ENCODE measurements around the gene SERTAD4.

DNA sequence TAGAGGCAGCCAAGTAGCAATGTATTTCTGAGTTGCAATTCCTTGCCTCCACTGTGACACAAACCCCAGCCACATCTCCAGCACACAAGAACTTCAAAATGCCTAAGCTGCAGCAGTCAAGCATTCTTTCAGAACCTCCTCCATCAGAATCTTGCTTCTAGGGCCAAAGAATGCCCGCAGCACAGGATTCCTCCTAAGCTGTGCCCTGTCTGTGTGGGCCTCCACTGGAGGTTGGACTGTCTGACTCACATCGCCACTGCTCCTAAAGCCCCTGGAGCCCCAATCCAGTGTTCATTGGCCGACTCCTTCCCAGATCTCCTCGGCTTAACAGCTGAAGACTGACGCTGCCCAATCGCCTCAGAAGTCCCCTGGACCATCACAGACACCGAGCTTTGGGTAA lies 43.2 kb upstream of the SERTAD4 start:
- TF ChIP-seq, protein P1, sequence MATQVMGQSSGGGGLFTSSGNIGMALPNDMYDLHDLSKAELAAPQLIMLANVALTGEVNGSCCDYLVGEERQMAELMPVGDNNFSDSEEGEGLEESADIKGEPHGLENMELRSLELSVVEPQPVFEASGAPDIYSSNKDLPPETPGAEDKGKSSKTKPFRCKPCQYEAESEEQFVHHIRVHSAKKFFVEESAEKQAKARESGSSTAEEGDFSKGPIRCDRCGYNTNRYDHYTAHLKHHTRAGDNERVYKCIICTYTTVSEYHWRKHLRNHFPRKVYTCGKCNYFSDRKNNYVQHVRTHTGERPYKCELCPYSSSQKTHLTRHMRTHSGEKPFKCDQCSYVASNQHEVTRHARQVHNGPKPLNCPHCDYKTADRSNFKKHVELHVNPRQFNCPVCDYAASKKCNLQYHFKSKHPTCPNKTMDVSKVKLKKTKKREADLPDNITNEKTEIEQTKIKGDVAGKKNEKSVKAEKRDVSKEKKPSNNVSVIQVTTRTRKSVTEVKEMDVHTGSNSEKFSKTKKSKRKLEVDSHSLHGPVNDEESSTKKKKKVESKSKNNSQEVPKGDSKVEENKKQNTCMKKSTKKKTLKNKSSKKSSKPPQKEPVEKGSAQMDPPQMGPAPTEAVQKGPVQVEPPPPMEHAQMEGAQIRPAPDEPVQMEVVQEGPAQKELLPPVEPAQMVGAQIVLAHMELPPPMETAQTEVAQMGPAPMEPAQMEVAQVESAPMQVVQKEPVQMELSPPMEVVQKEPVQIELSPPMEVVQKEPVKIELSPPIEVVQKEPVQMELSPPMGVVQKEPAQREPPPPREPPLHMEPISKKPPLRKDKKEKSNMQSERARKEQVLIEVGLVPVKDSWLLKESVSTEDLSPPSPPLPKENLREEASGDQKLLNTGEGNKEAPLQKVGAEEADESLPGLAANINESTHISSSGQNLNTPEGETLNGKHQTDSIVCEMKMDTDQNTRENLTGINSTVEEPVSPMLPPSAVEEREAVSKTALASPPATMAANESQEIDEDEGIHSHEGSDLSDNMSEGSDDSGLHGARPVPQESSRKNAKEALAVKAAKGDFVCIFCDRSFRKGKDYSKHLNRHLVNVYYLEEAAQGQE (IDR thresholded peaks at IDR 0.05; ENCODE audit: insufficient replicate concordance, low read depth), result no peak
- TF ChIP-seq, protein P2, sequence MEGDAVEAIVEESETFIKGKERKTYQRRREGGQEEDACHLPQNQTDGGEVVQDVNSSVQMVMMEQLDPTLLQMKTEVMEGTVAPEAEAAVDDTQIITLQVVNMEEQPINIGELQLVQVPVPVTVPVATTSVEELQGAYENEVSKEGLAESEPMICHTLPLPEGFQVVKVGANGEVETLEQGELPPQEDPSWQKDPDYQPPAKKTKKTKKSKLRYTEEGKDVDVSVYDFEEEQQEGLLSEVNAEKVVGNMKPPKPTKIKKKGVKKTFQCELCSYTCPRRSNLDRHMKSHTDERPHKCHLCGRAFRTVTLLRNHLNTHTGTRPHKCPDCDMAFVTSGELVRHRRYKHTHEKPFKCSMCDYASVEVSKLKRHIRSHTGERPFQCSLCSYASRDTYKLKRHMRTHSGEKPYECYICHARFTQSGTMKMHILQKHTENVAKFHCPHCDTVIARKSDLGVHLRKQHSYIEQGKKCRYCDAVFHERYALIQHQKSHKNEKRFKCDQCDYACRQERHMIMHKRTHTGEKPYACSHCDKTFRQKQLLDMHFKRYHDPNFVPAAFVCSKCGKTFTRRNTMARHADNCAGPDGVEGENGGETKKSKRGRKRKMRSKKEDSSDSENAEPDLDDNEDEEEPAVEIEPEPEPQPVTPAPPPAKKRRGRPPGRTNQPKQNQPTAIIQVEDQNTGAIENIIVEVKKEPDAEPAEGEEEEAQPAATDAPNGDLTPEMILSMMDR (IDR thresholded peaks at IDR 0.05; ENCODE audit: insufficient read depth, low read length), result no peak
- TF ChIP-seq POLR2AphosphoS5 (IDR thresholded peaks at IDR 0.05; ENCODE audit: low read depth) (no peak), GABPA (IDR thresholded peaks at IDR 0.05; ENCODE audit: low read depth) (no peak), SPI1 (IDR thresholded peaks at IDR 0.05; ENCODE audit: borderline replicate concordance, low read depth) (no peak)
